ENCODE data around the gene CALML3.
A peak's percentile ranks its signal among the peaks of the same experiment; 100 is the strongest.
"Not testable (repeated sequence)": the region's sequence is repeated elsewhere in the genome, so short reads cannot be mapped to it uniquely, and the experiment has no call there.

Gene CALML3

GRCh38 chr10:5524641-5525560 is at the start of gene CALML3:
Gene CALML3, plus strand, starts transcription at chr10:5524961. Its CDS starts 125 bp downstream, at chr10:5525086.
- no peak for DNase-seq (ENCODE audit: low spot score)

GRCh38 chr10:5475088-5475487 is 49.7 kb upstream of the CALML3 start:
- DNase-seq (ENCODE audit: low spot score): not testable (repeated sequence)

GRCh38 chr10:5475974-5476807 is 48.6 kb upstream of the CALML3 start:
- DNase-seq (ENCODE audit: low spot score): not testable (repeated sequence)

GRCh38 chr10:5476918-5477525 is 47.7 kb upstream of the CALML3 start:
- no peak for DNase-seq (ENCODE audit: low spot score)

GRCh38 chr10:5477948-5478693 is 46.6 kb upstream of the CALML3 start:
- DNase-seq (ENCODE audit: low spot score): no peak

- no peak for DNase-seq (ENCODE audit: low spot score)
Observed at GRCh38 chr10:5478694-5479305, 46.0 kb upstream of the CALML3 start.

GRCh38 chr10:5479481-5480161 is 45.1 kb upstream of the CALML3 start:
- DNase-seq (ENCODE audit: low spot score): peak; percentile 21

- DNase-seq (ENCODE audit: low spot score): no peak
Observed at GRCh38 chr10:5480162-5480941, 44.4 kb upstream of the CALML3 start.

- DNase-seq (ENCODE audit: low spot score): no peak
Observed at GRCh38 chr10:5481121-5481520, 43.6 kb upstream of the CALML3 start.

- DNase-seq (ENCODE audit: low spot score): no peak
Observed at GRCh38 chr10:5482016-5482415, 42.7 kb upstream of the CALML3 start.

GRCh38 chr10:5484205-5484604 is 40.6 kb upstream of the CALML3 start:
- no peak for DNase-seq (ENCODE audit: low spot score)

- DNase-seq (ENCODE audit: low spot score): no peak
Observed at GRCh38 chr10:5485290-5485689, 39.5 kb upstream of the CALML3 start.

GRCh38 chr10:5485948-5486852 is 38.6 kb upstream of the CALML3 start:
- DNase-seq (ENCODE audit: low spot score): no peak

GRCh38 chr10:5486853-5487235 is 37.9 kb upstream of the CALML3 start:
- no peak for DNase-seq (ENCODE audit: low spot score)

- no peak for DNase-seq (ENCODE audit: low spot score)
Observed at GRCh38 chr10:5488272-5489161, 36.2 kb upstream of the CALML3 start.

- DNase-seq (ENCODE audit: low spot score): no peak
Observed at GRCh38 chr10:5490032-5490431, 34.7 kb upstream of the CALML3 start.

GRCh38 chr10:5490698-5491464 is 33.9 kb upstream of the CALML3 start:
- DNase-seq (ENCODE audit: low spot score): no peak

Measured in NAMALWA (cell line).